SKM-1 treated with dmso at 0.1 percent for 144 hours (cell line): ENCODE measurements around the gene GOLGA6L6.
"Not testable (repeated sequence)": the region's sequence is repeated elsewhere in the genome, so short reads cannot be mapped to it uniquely, and the experiment has no call there.

Experiments
- DNase-seq: peaks from one replicate; lab custom pipeline; 2025; ENCODE audit not compliant: unreplicated experiment; lab: John Stamatoyannopoulos, UW

Gene GOLGA6L6

GRCh38 chr15:20541700-20542099 is at the start of gene GOLGA6L6:
GOLGA6L6 (minus strand) TSS chr15:20541800; CDS start chr15:20541709, 91 bp downstream.
- DNase-seq = not testable (repeated sequence)

- DNase-seq = not testable (repeated sequence)
Measured at GRCh38 chr15:20590069-20590468, 48.5 kb upstream of the GOLGA6L6 start.

- not testable (repeated sequence) for DNase-seq
Measured at GRCh38 chr15:20586821-20587220, 45.2 kb upstream of the GOLGA6L6 start.

- DNase-seq = not testable (repeated sequence)
Measured at GRCh38 chr15:20582726-20583115, 41.1 kb upstream of the GOLGA6L6 start.

- not testable (repeated sequence) for DNase-seq
Measured at GRCh38 chr15:20582109-20582725, 40.6 kb upstream of the GOLGA6L6 start.

GRCh38 chr15:20581261-20582108 is 39.9 kb upstream of the GOLGA6L6 start:
- not testable (repeated sequence) for DNase-seq

GRCh38 chr15:20579662-20580061 is 38.1 kb upstream of the GOLGA6L6 start:
- DNase-seq = not testable (repeated sequence)

GRCh38 chr15:20551289-20551688 is 9.7 kb upstream of the GOLGA6L6 start:
- not testable (repeated sequence) for DNase-seq

- not testable (repeated sequence) for DNase-seq
Measured at GRCh38 chr15:20505926-20506658, 35.5 kb downstream of the GOLGA6L6 start.

- DNase-seq = not testable (repeated sequence)
Measured at GRCh38 chr15:20502839-20503238, 38.8 kb downstream of the GOLGA6L6 start.

GRCh38 chr15:20501512-20502222 is 39.9 kb downstream of the GOLGA6L6 start:
- DNase-seq = not testable (repeated sequence)

- DNase-seq = not testable (repeated sequence)
Measured at GRCh38 chr15:20497781-20498180, 43.8 kb downstream of the GOLGA6L6 start.

GRCh38 chr15:20493035-20493434 is 48.6 kb downstream of the GOLGA6L6 start:
- not testable (repeated sequence) for DNase-seq

- not testable (repeated sequence) for DNase-seq
Measured at GRCh38 chr15:20492598-20492997, 49.0 kb downstream of the GOLGA6L6 start.

GRCh38 chr15:20489320-20489719 is 52.3 kb downstream of the GOLGA6L6 start:
- not testable (repeated sequence) for DNase-seq
